DMS153 treated with DMSO at 0.1 percent for 48 hours (cell line): ENCODE data around the gene AMPD2.
"Not testable (repeated sequence)": the region's sequence is repeated elsewhere in the genome, so short reads cannot be mapped to it uniquely, and the experiment has no call there.

Source experiments
- DNase-seq: peaks from one replicate; lab custom pipeline; 2025; ENCODE audit not compliant: unreplicated experiment; lab: John Stamatoyannopoulos, UW

Gene AMPD2

GRCh38 chr1:109676683-109677381 lies 57.2 kb downstream of the AMPD2 start:
- not testable (repeated sequence) for DNase-seq

GRCh38 chr1:109677459-109677858 lies 57.8 kb downstream of the AMPD2 start:
- DNase-seq = no peak

- DNase-seq = not testable (repeated sequence)
Observed at GRCh38 chr1:109678637-109679036, 59.0 kb downstream of the AMPD2 start.
